Right forelimb (tissue), 1 donor: ENCODE data around the gene ALKBH7.
"Not testable (repeated sequence)": the region's sequence is repeated elsewhere in the genome, so short reads cannot be mapped to it uniquely, and the experiment has no call there.

Source experiments
- DNase-seq: peaks from one replicate; pipeline ENCODE4 v3.0.0-alpha.2; 2018

The ALKBH7 gene

DNA sequence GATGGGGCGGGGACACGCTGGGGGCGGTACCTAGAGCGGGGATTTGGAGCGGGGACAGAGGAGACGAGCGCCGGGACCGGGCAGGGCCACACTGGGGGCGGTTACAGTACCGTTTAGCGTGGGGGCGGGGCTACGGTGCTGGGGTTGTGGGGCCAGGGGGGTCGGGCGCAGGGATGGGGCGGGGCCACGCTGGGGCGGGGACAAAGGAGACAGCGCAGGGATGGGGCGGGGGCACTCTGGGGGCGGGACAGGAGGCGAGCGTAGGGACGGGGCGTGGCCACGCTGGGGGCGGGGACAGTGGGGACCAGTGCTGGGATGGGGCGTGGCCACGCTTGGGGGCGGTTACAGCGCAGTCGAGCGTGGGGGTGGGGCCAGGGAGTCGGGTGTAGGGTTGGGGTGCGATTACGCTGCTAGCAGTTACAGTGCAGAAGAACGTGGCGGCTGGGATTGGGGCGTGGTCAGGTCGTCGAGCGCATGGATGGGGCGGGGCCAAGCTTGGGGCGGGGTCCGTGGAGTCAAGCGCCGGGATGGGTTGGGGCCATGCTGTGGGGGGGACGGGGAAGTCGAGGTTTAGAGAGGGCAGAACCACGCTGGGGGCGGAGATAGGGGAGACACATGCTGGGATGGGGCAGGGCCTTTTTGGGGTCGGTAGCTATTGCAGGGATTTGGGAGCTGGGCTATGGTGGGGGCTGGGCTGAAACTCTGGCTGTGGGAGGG, 660 bp downstream of the ALKBH7 start:
- peak; percentile 99 for DNase-seq

DNA sequence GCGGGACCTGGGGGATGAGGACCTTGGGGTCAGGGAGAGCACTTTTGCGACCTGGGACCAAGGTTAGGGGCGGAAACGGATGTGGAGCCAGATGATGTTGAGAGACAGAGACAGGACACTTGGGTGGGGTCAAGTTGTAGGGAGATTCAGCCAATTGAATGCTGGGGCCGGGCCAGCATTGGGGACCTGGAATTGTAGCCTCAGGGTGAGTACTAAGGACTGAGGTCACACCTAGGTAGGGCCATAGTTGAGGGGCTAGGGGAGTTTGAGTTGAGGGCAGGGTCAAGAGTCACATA, 1.2 kb downstream of the ALKBH7 start:
- no peak for DNase-seq

DNA sequence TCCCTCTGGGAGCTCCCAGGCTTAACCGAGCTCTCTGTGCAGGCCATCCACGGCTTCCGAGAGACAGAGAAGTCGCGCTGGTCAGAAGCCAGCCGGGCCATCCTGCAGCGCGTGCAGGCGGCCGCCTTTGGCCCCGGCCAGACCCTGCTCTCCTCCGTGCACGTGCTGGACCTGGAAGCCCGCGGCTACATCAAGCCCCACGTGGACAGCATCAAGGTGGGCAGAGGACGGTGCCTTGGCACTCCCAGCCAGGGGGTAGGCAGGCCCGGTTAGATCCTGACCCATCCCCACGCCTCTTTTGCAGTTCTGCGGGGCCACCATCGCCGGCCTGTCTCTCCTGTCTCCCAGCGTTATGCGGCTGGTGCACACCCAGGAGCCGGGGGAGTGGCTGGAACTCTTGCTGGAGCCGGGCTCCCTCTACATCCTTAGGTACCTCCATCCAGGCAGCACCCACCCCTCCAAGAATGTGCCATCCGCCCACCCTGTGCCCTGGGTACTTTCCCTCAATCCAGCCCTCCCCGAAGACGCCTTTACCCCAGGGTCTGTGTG, 1.6 kb downstream of the ALKBH7 start:
- no peak for DNase-seq

DNA sequence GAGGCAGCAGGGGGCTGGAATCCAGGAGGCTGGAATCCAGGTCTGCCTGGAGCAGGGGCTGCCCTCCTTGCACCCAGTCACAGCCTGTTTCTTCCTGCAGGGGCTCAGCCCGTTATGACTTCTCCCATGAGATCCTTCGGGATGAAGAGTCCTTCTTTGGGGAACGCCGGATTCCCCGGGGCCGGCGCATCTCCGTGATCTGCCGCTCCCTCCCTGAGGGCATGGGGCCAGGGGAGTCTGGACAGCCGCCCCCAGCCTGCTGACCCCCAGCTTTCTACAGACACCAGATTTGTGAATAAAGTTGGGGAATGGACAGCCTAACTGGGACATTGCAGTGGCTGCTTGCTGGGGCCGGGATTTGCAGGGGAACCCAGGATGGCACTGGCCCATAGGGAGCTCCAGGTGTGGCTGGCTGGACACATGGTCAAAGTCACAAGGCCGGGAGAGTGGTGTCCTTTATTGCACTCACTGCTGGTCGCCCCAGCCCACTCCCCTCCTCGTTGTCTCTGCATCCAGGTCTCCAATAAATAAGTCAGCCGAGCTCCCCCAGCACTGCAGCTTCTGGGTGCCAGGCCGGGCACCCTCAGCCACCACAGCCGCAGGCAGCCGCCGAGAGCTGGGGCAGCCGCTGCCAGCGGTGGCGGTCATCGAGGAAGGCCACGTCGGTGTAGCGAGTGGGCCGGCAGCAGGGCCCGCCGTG, 2.3 kb downstream of the ALKBH7 start:
- no peak for DNase-seq

DNA sequence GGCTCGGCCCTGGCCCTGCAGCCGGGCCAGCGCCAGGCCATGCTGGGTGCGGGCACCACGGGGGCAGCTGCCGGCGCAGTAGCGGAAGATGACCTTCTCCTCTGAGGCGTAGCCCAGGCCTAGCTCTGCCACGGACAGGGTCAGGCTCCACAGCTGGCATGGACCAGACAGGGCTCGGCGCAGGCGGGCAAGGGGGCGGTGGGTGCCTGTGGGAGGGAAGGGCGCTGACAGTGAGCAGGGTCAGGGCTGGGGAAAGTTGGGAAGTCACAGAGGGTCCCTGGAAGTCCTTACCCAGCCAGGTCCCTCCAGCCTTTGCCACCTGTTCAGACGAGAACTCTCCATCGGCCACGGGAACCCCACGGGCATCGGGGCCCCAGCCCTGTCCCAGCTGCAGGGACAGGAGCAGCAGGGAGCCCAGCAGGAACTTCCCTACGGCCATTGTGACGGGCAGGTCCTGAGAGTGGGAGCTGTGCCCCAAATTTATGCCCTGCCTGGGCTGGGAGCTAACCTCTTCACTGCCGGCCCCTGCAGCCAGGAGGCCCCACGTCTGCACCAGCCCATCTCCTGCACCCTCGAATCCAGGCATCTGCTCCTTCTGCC, 2.9 kb downstream of the ALKBH7 start, which contains the start of gene PSPN:
Gene PSPN (minus strand): TSS at position 523 of the 600 bp plus-strand sequence. CDS start 84 bp downstream, at position 439.
- no peak for DNase-seq

DNA sequence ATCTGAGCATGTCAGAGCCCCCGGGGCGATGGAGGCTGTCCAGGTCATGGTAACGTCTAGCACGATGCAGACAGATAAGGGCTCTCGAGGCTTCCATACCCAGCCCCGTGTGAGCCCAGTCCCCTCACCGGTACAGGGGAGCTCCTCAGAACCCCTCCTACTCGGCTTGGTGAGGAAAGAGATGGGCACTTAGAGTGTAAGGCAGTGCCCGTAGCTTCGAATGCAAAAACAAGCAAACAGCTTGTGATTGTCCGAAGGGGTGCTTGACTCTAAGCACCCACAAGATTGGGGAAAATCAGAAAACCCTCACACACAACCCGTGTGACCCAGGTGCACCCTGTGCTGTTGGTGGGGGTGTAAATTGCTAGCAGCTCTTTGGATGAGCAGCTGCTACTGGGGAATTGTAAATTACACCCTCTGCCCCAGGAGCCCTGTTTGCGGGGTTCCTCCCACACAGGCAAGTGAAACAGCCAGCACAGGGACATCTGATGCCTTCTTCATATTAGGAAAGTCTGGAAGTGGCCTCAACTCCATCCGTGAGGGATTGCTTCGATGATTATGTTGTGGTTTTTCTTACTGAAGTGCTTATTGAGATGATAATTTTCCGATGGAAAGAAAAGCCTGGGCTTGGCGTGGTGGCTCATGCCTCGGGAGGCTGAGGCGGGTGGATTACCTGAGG, 4.1 kb downstream of the ALKBH7 start:
- no peak for DNase-seq

DNA sequence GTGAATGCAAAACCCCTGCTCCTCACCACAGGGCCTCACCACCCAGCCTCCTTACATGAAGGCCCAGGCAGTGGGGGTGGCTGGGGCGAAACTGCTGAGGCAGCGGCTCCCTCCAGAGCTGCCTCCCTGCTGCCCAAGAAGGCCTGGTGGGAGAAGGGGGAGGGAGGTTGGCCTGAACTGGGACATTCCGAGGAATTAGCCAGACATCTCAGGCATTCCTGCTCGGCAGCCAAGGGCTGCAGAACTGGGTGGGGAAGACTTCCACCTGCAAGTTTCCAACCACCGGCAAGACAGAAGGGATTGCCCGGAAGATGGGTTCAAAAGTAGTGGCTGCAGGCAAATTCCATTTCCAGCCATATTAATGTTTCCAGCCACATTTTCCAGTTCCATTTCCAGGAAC, 5.4 kb downstream of the ALKBH7 start:
- no peak for DNase-seq

DNA sequence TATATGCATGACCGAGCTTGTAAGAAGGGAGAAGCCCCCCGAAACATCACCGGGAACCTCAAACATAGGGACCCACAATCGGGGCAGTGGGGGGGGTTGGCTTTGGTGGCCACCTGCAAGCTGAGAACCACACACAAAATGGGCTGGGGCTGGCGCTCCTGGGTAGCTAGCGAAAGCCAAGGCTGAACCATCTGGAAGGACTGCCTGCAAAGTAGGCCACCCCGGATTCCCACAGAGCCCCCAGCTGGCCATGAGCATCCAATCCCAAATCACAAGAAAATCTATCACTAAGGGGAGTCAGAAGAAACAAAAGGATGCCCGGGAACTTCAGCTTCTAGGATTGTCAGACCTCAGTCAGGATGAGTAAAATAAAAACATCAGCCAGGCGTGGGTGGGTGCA, 5.9 kb downstream of the ALKBH7 start:
- no peak for DNase-seq

DNA sequence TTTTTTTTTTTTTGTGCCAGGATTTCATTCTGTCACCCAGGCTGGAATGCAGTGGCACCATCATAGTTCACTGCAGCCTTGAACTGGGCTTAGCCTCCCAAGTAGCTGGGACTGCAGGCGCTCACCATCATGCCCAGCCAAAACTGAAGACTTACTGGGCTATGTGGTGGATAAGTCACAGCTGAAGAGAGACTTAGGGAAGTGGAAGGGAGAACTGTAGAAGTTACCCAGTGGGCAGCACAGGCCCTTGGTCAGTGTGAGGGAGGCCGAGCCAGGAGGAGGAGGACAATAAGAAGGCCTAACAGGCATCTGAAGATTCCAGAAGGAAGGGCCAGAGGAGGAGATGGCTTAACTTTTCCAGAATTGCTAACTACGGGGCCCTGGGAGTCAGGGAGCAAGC, 7.2 kb downstream of the ALKBH7 start:
- DNase-seq = no peak

DNA sequence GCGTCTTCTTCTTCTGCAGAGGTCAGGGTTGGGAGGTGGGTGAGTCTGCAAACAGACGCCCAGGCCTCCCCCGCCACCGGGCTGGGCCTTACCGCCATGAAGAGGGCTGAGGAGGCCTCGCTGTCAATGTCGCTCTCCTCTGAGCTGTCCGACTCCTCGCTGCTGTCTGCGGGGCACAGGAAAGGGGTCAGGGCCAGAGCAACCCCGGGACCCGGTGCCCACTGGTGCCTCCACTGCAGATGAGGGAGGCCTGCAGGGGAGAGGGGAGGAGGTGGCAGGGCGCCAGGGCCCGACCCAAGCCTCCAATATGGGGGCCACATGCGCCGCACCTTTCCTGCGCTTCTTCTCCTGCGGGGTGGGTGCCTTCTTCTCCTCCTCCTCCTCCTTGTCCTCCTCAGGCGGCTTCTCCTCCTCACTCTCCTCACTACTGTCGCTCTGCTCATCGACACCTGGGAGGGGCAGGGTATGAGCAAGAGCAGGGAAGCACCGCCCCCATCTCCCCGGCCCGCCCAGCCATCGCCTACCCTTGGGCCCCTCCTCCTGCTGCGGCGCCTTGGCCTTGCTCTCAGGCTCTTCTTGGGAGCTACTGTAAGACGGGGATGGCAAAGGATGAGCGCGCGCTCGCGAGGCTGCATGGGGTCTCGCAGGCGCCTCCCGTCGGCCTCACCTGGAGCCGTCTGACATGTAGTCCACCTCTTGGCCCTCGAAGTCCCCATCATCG, 8.6 kb downstream of the ALKBH7 start:
- DNase-seq = no peak

DNA sequence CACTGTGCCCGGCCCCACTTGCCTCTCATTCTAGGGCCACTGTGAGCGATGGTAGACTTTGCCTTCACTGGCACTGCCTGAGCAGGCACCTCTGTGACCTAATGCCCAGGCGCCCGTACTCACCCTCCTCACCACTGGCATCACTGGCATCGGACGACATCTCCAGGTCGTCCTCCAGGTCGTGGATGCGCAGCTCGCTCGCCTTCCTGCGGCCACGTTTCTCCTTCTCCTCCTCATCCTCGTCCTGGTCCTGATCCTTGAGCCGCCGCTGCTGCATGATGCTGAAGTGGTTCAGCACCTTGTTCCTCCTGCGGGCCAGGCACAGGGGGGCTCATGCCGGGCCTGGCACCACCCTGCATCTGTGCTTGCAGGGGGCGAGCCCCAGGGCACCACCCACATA, 10.6 kb downstream of the ALKBH7 start:
- DNase-seq = no peak

DNA sequence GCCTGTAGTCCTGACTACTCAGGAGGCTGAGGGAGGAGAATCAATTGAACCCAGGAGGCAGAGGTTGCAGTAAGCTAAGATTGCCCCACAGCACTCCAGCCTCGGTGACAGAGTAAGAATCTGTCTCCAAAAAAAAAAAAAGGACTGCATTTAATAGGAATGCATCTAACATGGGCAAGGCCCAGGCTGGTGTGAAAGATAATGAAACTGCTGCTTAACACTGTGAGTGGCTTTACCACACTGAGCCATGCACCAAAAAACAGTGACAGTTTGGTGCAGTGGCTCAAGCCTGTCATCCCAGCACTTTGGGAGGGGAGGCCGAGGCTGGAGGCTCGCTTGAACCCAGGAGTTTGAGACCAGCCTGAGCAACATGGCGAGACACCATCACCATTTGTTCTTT, 11.8 kb downstream of the ALKBH7 start:
- DNase-seq = no peak

DNA sequence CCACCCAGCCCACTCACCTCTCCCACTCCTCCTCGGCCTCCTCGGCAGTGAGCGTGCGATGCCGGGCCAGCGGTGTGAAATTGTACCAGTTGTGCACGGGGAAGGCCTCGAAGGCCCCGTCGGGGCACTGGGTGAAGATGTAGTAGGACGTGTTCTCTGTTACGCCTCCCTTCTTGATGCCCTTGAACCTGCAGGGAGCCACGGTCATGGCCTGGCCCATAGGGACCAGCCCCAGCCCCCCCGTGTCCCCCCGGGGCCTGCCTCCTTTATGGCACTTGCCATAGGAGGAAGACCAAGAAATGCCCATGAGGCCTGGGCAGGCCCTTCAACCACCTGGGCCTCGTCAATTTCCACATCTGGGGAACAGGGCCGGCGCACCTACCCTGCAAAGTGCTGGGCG, 14.8 kb downstream of the ALKBH7 start:
- DNase-seq = no peak

DNA sequence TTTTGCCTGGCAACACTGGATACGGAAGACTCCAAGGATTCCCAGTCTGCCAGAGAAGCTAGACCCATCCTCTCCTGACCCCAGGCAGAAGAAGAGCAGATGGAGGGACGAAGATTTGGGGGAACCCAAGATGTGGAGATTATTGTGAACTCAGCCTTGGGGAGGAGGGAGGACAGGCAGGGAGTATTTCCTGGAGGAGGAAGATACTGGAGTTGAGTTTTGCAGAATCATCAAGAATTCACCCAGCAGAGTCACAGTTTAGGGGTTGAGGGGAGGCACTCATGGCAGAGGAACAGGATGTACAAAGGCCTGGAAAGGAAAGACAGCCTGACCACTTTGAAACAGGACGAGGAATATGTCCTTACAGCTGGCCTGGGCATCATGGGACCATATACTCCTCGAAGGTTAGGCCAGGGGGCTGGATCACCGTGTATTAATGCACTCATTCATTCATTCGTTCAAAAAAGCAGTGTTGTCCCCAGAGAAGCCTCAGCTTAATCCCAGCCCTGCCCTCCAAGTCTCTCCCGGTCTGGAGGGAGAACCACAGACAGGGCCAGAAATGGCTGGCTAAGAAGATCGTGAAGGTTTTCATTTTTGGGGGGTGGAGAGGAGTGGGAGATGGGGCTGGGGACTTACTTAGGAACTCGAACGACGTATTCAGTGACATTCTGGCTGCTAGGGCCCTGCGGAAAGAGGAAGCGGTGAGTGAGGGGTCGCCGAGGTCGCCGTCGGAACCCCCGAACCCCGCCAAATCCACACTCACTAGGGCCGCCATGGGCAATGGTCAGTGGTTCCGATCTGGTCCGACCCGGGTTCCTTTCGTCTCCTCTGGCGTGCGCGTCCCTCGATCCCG, 19.9 kb downstream of the ALKBH7 start:
- no peak for DNase-seq

DNA sequence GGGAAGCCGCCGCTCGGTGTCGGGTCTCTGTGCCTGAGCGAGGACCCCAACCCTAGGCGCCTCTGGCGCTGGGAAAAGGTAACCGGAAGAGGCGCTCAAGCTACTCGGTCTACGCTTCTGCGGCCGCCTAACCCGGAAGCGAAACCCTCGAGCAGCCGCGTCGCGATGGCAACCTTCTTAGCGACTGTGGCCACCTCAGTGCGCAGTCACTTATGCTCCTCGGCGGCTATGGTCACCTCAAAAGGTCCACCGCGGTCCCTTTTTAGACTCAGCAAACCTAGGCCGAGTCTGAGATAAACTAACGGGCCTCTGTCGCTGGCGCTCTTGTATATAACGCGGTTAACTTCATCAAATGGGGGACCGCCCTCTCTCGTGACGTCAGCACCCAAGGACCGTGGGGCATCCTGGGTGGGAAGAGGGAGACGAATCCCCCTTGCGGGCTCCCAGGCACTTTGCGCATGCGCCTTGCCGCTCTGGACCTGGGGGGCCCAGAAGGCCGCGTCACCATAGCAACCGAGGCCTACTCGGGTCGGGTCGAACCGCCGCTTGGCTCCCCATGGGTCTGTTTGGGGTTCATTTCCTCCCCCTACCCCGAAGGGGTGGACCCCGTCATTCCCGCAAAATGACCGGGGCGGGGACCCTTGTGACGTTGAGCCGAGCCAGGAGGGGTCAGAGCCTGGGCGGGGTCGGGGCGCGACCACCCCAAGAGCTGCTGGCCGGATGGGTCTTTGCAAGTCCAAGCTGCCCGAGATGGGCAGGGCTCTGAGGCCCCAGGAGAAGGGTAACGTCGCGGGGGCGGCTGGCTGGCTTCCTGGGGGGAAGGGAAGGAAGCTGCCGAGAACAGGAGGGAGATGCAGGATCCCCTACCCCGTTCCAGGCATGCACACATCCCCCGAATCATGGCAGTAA, 20.7 kb downstream of the ALKBH7 start, which contains the start of gene GTF2F1:
Gene GTF2F1 (minus strand): TSS at position 91 of the 909 bp plus-strand sequence. CDS start 169 bp downstream, outside the sequence.
- DNase-seq = peak; percentile 98

DNA sequence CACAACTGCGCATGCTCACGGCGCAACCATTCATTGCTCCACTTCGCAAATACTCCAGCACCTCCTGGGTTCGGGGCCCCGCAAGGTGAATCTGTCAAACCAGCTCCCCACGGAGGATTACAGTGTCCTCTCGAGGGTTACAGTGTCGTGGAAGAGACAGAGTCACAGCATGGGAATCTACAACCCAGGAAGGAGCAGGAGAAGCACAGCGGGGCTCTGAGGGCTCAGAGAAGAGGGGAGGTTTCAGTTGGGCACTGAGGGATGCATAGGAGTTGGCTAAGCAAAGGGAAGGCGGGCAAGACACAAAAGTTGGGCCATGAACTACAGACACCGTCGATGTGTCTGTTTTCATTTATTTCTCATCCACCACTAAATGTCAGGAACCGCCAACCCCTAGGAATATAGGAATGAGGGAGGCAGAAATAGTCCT, 21.4 kb downstream of the ALKBH7 start:
- DNase-seq = no peak

DNA sequence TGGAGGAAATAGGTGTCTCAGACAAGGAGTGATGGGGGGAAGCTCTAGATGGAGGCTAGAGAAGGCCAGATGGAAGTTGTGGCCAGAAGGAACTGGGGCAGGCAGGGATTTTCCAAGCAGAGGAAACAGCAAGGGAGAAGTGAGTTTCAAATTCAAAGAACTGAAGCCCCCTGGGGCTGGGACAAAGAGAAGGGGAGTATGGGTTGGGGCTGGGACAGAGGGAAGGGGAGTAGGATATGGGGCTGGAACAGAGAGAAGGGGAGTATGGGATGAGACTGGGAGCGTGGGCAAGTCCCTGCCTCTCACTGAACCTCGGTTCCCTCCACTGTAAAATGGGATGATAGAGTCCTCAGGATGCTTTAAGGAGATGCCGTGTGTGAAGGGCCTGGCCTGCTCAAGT, 22.2 kb downstream of the ALKBH7 start:
- no peak for DNase-seq

DNA sequence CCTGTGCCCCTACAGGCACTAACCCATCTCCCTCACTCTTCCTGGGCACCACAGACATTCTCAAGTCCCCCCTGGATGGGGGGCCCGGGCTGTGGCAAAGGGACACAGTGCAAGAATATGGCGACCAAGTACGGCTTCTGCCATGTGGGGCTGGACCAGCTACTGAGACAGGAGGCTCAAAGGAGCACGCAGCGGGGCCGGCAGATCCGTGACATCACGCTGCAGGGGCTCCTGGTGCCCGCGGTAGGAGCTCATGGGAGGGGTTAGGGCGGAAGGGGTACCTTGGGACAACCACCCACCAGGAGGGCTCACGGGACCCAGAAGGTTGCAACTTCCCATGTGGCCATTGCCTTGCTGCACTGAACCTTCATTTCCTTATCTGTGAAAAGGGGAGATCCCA, 23.7 kb downstream of the ALKBH7 start:
- DNase-seq = no peak

DNA sequence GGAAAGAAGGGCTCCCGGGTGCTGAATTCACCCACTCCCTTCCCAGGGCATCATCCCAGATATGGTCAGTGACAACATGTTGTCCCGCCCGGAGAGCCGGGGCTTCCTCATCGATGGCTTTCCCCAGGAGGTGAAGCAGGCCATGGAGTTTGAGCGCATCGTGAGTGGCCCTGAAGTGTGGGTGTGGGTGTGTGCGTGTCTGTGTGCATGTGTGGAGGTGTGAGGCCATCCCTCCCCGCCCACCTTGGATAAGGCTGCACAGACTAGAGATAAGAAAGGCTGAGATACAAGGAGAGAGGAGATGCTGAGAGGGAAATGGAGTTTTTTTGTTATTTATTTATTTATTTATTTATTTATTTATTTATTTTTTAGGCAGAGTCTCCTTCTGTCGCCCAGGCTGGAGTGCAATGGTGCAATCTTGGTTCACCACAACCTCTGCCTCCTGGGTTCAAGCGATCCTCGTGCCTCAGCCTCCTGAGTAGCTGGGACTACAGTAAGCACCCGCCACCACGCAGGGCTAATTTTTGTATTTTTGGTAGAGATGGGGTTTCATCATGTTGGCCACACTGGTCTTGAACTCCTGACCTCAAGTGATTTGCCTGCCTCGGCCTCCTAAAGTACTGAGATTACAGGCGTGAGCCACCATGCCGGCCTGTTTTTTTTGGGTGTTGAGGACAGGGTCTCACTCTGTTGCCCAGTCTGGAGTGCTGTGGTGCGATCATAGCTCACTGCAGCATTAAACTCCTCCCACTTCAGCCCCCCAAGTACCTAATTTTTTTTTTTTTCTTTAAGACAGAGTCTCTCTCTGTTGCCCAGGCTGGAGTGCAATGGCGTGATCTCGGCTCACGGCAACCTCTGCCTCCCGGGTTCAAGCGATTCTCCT, 27.7 kb downstream of the ALKBH7 start:
- not testable (repeated sequence) for DNase-seq
